ENCODE data around the gene PLEKHA6. TPM values are rescaled to one million over a fixed set of nuclear protein-coding genes. Genes with fewer than 3 reads are reported as not detected.

The PLEKHA6 gene
- total and polyA plus RNA-seq, 2 experiments from 2014 or later, result 2.8 to 6.2 TPM

- no peaks in the 10 kb centered on the region for H3K79me2 ChIP-seq (replicated peaks; ENCODE audit: insufficient read depth)
- peaks cover 7% of the 10 kb centered on the region for H3K4me1 ChIP-seq (ENCODE audit: insufficient read depth)
- no peaks in the 10 kb centered on the region for H4K20me1 ChIP-seq (replicated peaks; ENCODE audit: insufficient read depth)
- no peaks in the 10 kb centered on the region for H3F3A ChIP-seq (replicated peaks; ENCODE audit: low read depth)
- H3K4me3 Mint-ChIP-seq, result no peak overlapping the region
- H3K4me2 ChIP-seq, result no peak overlapping the region
- peaks cover 13% of the 10 kb centered on the region for H3K27me3 Mint-ChIP-seq (ENCODE audit: insufficient read depth, low read depth, poor library complexity)
- H3K36me3 ChIP-seq (ENCODE audit: insufficient read depth), result no peaks in the 10 kb centered on the region
- no peak overlapping the region for H3K27ac Mint-ChIP-seq
- no peaks in the 10 kb centered on the region for H3K9me3 Mint-ChIP-seq
- DNase-seq (ENCODE audit: low spot score), result no peak
- no peak overlapping the region for H3K27ac ChIP-seq (ENCODE audit: low read depth)
- H3K4me3 ChIP-seq, result no peak overlapping the region
- no peaks in the 10 kb centered on the region for H3K9me2 ChIP-seq (ENCODE audit: insufficient read depth)
- TF ChIP-seq ZNF462 (CRISPR knock-in tag; IDR thresholded peaks at IDR 0.05) (no peak), EZH2phosphoT487 (IDR thresholded peaks at IDR 0.05; ENCODE audit: unreplicated experiment) (no peak), NANOG (IDR thresholded peaks at IDR 0.05; ENCODE audit: borderline replicate concordance) (no peak), ZNF114 (CRISPR knock-in tag; IDR thresholded peaks at IDR 0.05) (no peak), JUNB (IDR thresholded peaks at IDR 0.05; ENCODE audit: unreplicated experiment) (no peak), ZNF331 (CRISPR knock-in tag; IDR thresholded peaks at IDR 0.05; ENCODE audit: low read depth) (no peak), CREB1 (CRISPR knock-in tag; IDR thresholded peaks at IDR 0.05; ENCODE audit: low read depth) (no peak), EZH2 (IDR thresholded peaks at IDR 0.05; ENCODE audit: low read depth, unreplicated experiment) (no peak), STAT1 (IDR thresholded peaks at IDR 0.05; ENCODE audit: unreplicated experiment) (no peak), CTCF (conservative IDR thresholded peaks at IDR 0.05; ENCODE audit: low read depth in 2 of 2) (no peak), POLR2AphosphoS5 (IDR thresholded peaks at IDR 0.05; ENCODE audit: low read depth) (no peak)
- TF ChIP-seq, protein P1, sequence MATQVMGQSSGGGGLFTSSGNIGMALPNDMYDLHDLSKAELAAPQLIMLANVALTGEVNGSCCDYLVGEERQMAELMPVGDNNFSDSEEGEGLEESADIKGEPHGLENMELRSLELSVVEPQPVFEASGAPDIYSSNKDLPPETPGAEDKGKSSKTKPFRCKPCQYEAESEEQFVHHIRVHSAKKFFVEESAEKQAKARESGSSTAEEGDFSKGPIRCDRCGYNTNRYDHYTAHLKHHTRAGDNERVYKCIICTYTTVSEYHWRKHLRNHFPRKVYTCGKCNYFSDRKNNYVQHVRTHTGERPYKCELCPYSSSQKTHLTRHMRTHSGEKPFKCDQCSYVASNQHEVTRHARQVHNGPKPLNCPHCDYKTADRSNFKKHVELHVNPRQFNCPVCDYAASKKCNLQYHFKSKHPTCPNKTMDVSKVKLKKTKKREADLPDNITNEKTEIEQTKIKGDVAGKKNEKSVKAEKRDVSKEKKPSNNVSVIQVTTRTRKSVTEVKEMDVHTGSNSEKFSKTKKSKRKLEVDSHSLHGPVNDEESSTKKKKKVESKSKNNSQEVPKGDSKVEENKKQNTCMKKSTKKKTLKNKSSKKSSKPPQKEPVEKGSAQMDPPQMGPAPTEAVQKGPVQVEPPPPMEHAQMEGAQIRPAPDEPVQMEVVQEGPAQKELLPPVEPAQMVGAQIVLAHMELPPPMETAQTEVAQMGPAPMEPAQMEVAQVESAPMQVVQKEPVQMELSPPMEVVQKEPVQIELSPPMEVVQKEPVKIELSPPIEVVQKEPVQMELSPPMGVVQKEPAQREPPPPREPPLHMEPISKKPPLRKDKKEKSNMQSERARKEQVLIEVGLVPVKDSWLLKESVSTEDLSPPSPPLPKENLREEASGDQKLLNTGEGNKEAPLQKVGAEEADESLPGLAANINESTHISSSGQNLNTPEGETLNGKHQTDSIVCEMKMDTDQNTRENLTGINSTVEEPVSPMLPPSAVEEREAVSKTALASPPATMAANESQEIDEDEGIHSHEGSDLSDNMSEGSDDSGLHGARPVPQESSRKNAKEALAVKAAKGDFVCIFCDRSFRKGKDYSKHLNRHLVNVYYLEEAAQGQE (IDR thresholded peaks at IDR 0.05; ENCODE audit: unreplicated experiment), result no peak
- TF ChIP-seq, protein P2, sequence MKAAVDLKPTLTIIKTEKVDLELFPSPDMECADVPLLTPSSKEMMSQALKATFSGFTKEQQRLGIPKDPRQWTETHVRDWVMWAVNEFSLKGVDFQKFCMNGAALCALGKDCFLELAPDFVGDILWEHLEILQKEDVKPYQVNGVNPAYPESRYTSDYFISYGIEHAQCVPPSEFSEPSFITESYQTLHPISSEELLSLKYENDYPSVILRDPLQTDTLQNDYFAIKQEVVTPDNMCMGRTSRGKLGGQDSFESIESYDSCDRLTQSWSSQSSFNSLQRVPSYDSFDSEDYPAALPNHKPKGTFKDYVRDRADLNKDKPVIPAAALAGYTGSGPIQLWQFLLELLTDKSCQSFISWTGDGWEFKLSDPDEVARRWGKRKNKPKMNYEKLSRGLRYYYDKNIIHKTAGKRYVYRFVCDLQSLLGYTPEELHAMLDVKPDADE (IDR thresholded peaks at IDR 0.05), result no peak
- ATAC-seq, result no peak
- peaks cover 10% of the 10 kb centered on the region for H3K4me1 Mint-ChIP-seq
- H3K27me3 ChIP-seq (ENCODE audit: insufficient read depth), result peaks cover 29% of the 10 kb centered on the region; the same call in 1 of the 2 replicates
- H3K36me3 Mint-ChIP-seq (ENCODE audit: low read depth), result no peaks in the 10 kb centered on the region
- no peak overlapping the region for H2AFZ ChIP-seq
These were observed 170.6 kb downstream of the PLEKHA6 start for GRCh38 chr1:204188959-204189639.

All from GM23338 (cell line).